CD14-positive monocyte (primary cell): ENCODE data around the gene GMPR. TPM values are rescaled to one million over a fixed set of nuclear protein-coding genes. Genes with fewer than 3 reads are reported as not detected.
A peak's percentile ranks its signal among the peaks of the same experiment; 100 is the strongest.

Experiments
- DNase-seq, 3 donors: peaks; one replicate each; pipeline ENCODE4 v3.0.0-alpha.2; 2011 to 2022
- H2AFZ ChIP-seq: 2 replicates; pipeline ENCODE4 v1.6.0; 2012; ENCODE audit warnings: mild to moderate bottlenecking, low read depth, low read length, inconsistent platforms; ENCODE audit not compliant: insufficient read depth, poor library complexity, severe bottlenecking
- H3K27ac ChIP-seq, 2 donors: 1 replicate in 1 of 2; 2 replicates in 1 of 2; pipeline ENCODE4 v1.5.1; 2012 to 2013; ENCODE audit warnings: low read length in 2 of 2, control low read depth in 1 of 2, inconsistent platforms in 1 of 2, low read depth in 1 of 2, mild to moderate bottlenecking in 1 of 2
- H3K27me3 ChIP-seq, 2 donors: one replicate each; pipeline versions ENCODE4 v1.6.0 to v1.6.1; 2011 to 2013; ENCODE audit warnings: low read length in 2 of 2; ENCODE audit not compliant: control insufficient read depth in 2 of 2, insufficient read depth in 2 of 2
- H3K36me3 ChIP-seq, 2 donors: replicated peaks in 1 of 2; 1 replicate in 1 of 2; 2 replicates in 1 of 2; pipeline versions ENCODE4 v1.5.1 to v1.6.1; 2012 to 2013; ENCODE audit warnings: low read length in 2 of 2, control low read depth in 1 of 2, inconsistent platforms in 1 of 2, mild to moderate bottlenecking in 1 of 2; ENCODE audit not compliant: insufficient read depth in 2 of 2, control insufficient read depth in 1 of 2
- H3K4me1 ChIP-seq, 2 donors: 1 replicate in 1 of 2; 2 replicates in 1 of 2; pipeline versions ENCODE4 v1.5.1 to v1.6.1; 2012 to 2013; ENCODE audit warnings: low read length in 2 of 2, control low read depth in 1 of 2, inconsistent platforms in 1 of 2, mild to moderate bottlenecking in 1 of 2, moderate library complexity in 1 of 2; ENCODE audit not compliant: insufficient read depth in 2 of 2, control insufficient read depth in 1 of 2
- H3K4me2 ChIP-seq: replicated peaks from 2 replicates; pipeline ENCODE3; 2012; ENCODE audit warnings: low read length, moderate library complexity, mild to moderate bottlenecking; ENCODE audit not compliant: poor library complexity, severe bottlenecking; ENCODE audit errors: extremely low read depth
- H3K4me3 ChIP-seq, 3 experiments: fragments of 200-600 bp in 1 of 3; sonication (generic) in 1 of 3; replicated peaks in 1 of 3; 1 replicate in 2 of 3; 2 replicates in 1 of 3; pipeline ENCODE4 v1.5.1; 2011 to 2013; ENCODE audit warnings: low read length in 3 of 3, mild to moderate bottlenecking in 3 of 3, control low read depth in 2 of 3, low read depth in 2 of 3, inconsistent platforms in 1 of 3, moderate library complexity in 1 of 3
- H3K79me2 ChIP-seq: 2 replicates; pipeline ENCODE4 v1.6.0; 2012; ENCODE audit warnings: mild to moderate bottlenecking, control low read depth, inconsistent platforms, low read length, moderate library complexity; ENCODE audit not compliant: insufficient read depth
- H3K9ac ChIP-seq: 2 replicates; pipeline ENCODE4 v1.6.0; 2017; ENCODE audit warnings: low read length, mild to moderate bottlenecking; ENCODE audit not compliant: insufficient read depth, poor library complexity, severe bottlenecking
- H3K9me3 ChIP-seq, 2 donors: replicated peaks in 1 of 2; 1 replicate in 1 of 2; 2 replicates in 1 of 2; pipeline versions ENCODE4 v1.5.1 to v1.6.1; 2012 to 2013; ENCODE audit warnings: low read length in 2 of 2, control low read depth in 1 of 2; ENCODE audit not compliant: control insufficient read depth in 1 of 2, insufficient read depth in 1 of 2
- H4K20me1 ChIP-seq: 2 replicates; pipeline ENCODE4 v1.6.0; 2012; ENCODE audit warnings: mild to moderate bottlenecking, low read length, control low read depth, moderate library complexity; ENCODE audit not compliant: insufficient read depth
- H3K27ac Mint-ChIP-seq, 7 donors: one replicate each; pipeline ENCODE4 v1.8.0; 2020; ENCODE audit warnings: mild to moderate bottlenecking in 7 of 7, mixed read lengths in 7 of 7, moderate library complexity in 6 of 7, inconsistent platforms in 2 of 7
- H3K27me3 Mint-ChIP-seq, 3 donors: one replicate each; pipeline ENCODE4 v1.8.0; 2021 to 2022; ENCODE audit warnings: low read depth in 3 of 3, mild to moderate bottlenecking in 3 of 3, mixed read lengths in 3 of 3, moderate library complexity in 3 of 3, inconsistent platforms in 1 of 3
- H3K36me3 Mint-ChIP-seq, 2 donors: one replicate each; pipeline ENCODE4 v1.8.0; 2020; ENCODE audit warnings: mixed read lengths in 2 of 2, inconsistent platforms in 1 of 2, mild to moderate bottlenecking in 1 of 2
- H3K4me1 Mint-ChIP-seq: one replicate; pipeline ENCODE4 v1.8.0; 2020; ENCODE audit warnings: mild to moderate bottlenecking, mixed read lengths
- H3K4me3 Mint-ChIP-seq, 2 donors: one replicate each; pipeline ENCODE4 v1.8.0; 2020; ENCODE audit warnings: mild to moderate bottlenecking in 2 of 2, mixed read lengths in 2 of 2, moderate library complexity in 1 of 2
- H3K9me3 Mint-ChIP-seq, 7 donors: one replicate each; pipeline ENCODE4 v1.8.0; 2020 to 2022; ENCODE audit warnings: mixed read lengths in 7 of 7, mild to moderate bottlenecking in 6 of 7, moderate library complexity in 6 of 7, inconsistent platforms in 2 of 7
- WGBS: methylation state at CpG from one replicate; pipeline ENCODE4 v1.1.5; 2013; ENCODE audit warnings: missing lambda C conversion rate; ENCODE audit not compliant: insufficient coverage; 5-methylcytosine and 5-hydroxymethylcytosine counted together
- intact Hi-C, 2 donors: fragments of 100-400 bp; cut with micrococcal nuclease; formaldehyde crosslinking; loops; one replicate each; pipeline versions ENCODE4 v1.15.0 to v1.15.1; 2023
- polyA plus RNA-seq, 3 donors: library from polyadenylated mRNA; depleted of rRNA in 1 of 3; unstranded in 2 of 3; stranded (reverse) in 1 of 3; fragments of 300-500 nt in 2 of 3; fragments of >200 nt in 1 of 3; fragmentation: Illumina TruSeq in 2 of 3; gene quantifications; 1 replicate in 2 of 3; 2 replicates in 1 of 3; pipeline ENCODE4 v1.2.3, GENCODE V29; 2012 to 2021
- TF ChIP-seq, protein P1 (sequence below): fragments of 200-600 bp; IDR thresholded peaks from one replicate; pipeline ENCODE4 v1.8.0; 2022; ENCODE audit warnings: antibody characterized with exemption, mild to moderate bottlenecking

GMPR gene
- polyA plus RNA-seq, 3 donors: 1.9 to 3.8 (median 3.2) TPM

DNA sequence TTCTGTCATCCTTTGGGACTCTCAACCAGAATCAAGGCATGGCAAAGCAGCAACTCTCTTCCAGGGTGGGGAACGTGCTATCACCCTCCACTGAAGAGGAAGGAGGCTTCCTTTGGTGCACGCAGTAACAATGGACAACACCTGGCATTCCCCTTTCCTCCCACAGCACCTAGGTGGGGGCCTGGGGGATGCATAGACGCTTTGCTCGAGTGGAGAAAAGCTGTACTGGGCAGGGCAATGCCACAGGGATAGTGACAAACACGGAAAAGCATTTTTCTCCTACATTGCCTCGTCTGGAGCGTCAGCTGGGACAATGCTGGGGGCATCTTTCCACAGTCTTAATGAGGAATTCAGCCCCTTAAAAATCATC, 82.9 kb downstream of the GMPR start:
- peak overlapping the region in 1 of 7 donors; percentile 6 for H3K27ac Mint-ChIP-seq

DNA sequence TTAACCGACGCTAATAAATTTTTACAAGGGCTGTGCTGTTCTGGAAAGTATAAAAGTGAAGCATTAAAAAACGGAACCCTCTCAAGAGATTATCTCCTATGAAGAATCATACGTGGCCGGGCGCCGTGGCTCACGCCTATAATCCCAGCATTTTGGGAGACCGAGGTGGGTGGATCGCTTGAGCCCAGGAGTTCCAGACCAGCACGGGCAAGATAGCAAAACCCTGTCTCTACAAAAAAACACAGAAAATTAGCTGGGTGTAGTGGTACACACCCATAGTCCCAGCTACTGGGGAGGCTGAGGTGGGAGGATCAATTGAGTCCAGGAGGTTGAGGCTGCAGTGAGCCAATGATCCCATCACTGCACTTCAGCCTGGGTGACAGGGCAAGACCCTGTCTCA, 83.4 kb downstream of the GMPR start:
- Histone ChIP-seq H3K36me3 (peaks cover 5 to 42% of the 10 kb centered on the region in 2 donors), H3K27ac (no peak overlapping the region), H3K9me3 (no peaks in the 10 kb centered on the region), H4K20me1 (peaks cover 37% of the 10 kb centered on the region), H3K4me1 (peaks cover 27 to 32% of the 10 kb centered on the region in 2 donors), H3K27me3 (no peaks in the 10 kb centered on the region), H2AFZ (no peak overlapping the region), H3K4me2 (no peak overlapping the region), H3K79me2 (no peaks in the 10 kb centered on the region), H3K9ac (no peak overlapping the region), H3K4me3 (no peak overlapping the region)
- Mint-ChIP-seq H3K9me3 (peaks cover 0 to 6% (median 3%) of the 10 kb centered on the region in 7 donors), H3K27ac (peak overlapping the region in 1 of 7 donors; percentile 48), H3K4me1 (peaks cover 40% of the 10 kb centered on the region), H3K27me3 (peaks cover 0 to 3% (median 1%) of the 10 kb centered on the region in 3 donors), H3K4me3 (no peak overlapping the region), H3K36me3 (peaks cover 45 to 51% of the 10 kb centered on the region in 2 donors)
- TF ChIP-seq, protein P1, sequence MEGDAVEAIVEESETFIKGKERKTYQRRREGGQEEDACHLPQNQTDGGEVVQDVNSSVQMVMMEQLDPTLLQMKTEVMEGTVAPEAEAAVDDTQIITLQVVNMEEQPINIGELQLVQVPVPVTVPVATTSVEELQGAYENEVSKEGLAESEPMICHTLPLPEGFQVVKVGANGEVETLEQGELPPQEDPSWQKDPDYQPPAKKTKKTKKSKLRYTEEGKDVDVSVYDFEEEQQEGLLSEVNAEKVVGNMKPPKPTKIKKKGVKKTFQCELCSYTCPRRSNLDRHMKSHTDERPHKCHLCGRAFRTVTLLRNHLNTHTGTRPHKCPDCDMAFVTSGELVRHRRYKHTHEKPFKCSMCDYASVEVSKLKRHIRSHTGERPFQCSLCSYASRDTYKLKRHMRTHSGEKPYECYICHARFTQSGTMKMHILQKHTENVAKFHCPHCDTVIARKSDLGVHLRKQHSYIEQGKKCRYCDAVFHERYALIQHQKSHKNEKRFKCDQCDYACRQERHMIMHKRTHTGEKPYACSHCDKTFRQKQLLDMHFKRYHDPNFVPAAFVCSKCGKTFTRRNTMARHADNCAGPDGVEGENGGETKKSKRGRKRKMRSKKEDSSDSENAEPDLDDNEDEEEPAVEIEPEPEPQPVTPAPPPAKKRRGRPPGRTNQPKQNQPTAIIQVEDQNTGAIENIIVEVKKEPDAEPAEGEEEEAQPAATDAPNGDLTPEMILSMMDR: no peak
- no CpG with 5 or more reads among the region's 11 CpGs for WGBS
- no peak for DNase-seq
- intact Hi-C loops: no loop called here

More for the DNA sequence above, 82.9 kb downstream of the GMPR start:
- Histone ChIP-seq H3K4me3 (no peak overlapping the region), H2AFZ (no peak overlapping the region), H3K9me3 (no peaks in the 10 kb centered on the region), H4K20me1 (peaks cover 42% of the 10 kb centered on the region), H3K9ac (no peak overlapping the region), H3K27me3 (no peaks in the 10 kb centered on the region), H3K27ac (no peak overlapping the region), H3K36me3 (peaks cover under 1 to 37% of the 10 kb centered on the region in 2 donors), H3K4me1 (peaks cover 27 to 32% of the 10 kb centered on the region in 2 donors), H3K4me2 (no peak overlapping the region), H3K79me2 (no peaks in the 10 kb centered on the region)
- H3K4me1 Mint-ChIP-seq: peaks cover 40% of the 10 kb centered on the region
- peaks cover 0 to 3% (median 1%) of the 10 kb centered on the region in 3 donors for H3K27me3 Mint-ChIP-seq
- no peak overlapping the region for H3K4me3 Mint-ChIP-seq
- WGBS: 83% methylated on average over 2 of the region's 7 CpGs
- intact Hi-C loops: no loop called here
- TF ChIP-seq, protein P1: no peak
- no peak for DNase-seq
- H3K36me3 Mint-ChIP-seq: peaks cover 40 to 46% of the 10 kb centered on the region in 2 donors
- H3K9me3 Mint-ChIP-seq: peaks cover 0 to 1% (median 0%) of the 10 kb centered on the region in 7 donors
